GM19324 (cell line): ENCODE data around the gene THAP12.
"Not testable (repeated sequence)": the region's sequence is repeated elsewhere in the genome, so short reads cannot be mapped to it uniquely, and the experiment has no call there.

Source experiments
- ATAC-seq: cut with Tn5 transposase; IDR thresholded peaks from one replicate; pipeline ENCODE4 v1.9.1; 2021; ENCODE audit warnings: mild to moderate bottlenecking, moderate library complexity; ENCODE audit not compliant: unreplicated experiment, low FRiP score

The THAP12 gene

DNA sequence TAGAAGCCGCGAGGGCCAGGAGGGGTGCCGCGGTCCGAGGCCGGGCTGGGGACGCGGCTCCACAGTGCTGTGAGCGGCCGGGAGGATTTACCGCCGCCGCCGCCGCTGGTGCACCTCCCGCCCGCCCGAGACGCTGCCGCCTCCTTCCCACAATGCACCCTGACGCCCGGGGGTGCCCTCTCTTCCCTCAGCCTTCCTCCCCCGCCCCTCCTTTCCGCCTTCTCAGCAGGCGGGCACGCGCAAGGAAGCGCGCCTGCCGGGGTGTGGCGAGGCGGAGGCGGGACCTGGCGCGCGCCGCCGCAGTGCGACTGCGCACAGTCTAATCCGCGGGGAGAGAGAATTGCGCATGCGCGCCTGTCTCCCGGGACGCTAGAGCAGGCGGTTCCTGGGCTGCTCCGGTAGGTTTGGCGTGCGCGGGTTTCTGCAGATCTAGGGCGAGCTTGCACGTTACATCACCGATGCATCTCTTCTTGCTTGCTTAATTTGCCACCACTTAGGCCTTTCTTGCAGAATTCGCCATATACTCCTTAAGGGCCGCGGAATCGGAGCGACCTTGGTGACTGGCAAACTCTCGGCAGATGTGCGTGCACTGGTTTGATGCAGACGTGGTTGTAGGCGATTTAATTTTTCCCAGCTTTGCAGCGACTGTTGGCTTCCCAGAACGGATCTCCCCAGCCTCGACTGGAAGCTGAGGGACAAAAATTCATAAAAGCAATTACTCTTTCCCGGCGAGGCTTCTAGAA lies at the start of gene THAP12, which contains the start of gene GVQW3:
TSS of gene THAP12 (minus strand) at position 156 of the 743 bp plus-strand sequence. CDS start 296 bp downstream, outside the sequence.
TSS of gene GVQW3 (plus strand) at position 347 of the 743 bp plus-strand sequence. CDS start 506 bp downstream, outside the sequence.
- peak; percentile 89 for ATAC-seq

DNA sequence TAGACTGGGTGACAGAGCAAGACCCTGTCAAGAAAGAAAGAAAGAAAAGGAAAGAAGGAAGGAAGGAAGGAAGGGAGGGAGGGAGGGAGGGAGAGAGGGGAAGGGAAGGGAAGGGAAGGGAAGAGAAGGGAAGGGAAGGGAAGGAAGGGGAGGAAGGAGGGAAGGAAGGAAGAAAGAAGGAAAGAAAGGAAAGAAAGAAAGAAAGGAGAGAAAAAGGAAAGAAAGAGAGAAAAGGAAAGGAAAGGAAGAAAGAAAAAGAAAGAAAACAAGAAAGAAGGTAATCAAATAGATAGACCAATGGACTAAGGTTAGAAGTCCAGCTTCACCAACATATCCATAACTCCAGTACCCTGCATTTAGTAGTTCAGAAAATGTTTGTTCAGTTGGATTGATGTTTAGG lies 45.7 kb upstream of the THAP12 start:
- ATAC-seq: no peak

- ATAC-seq: no peak
These were observed 44.0 kb upstream of the THAP12 start for GRCh38 chr11:76424891-76425290.

- ATAC-seq: no peak
These were observed 43.4 kb upstream of the THAP12 start for GRCh38 chr11:76424379-76424778.

DNA sequence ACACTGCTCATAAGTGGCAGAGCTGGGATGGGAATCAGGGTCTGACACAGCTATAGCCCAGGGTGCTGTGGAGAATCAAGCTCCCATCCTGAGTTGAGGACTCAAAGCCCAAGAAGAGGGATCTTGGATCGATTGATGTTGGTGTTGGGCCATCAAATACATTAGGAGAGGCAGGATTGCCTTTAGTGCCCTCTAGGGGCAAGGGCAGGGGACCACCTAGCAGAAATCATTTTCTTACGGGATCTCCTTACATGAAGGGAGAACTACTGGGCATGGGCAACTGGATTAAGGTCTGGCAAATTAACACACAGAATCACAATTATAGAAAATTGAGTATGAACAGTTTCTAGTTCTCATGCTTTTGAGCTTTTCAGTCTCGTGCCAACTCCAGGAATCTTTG lies 39.0 kb upstream of the THAP12 start:
- no peak for ATAC-seq

DNA sequence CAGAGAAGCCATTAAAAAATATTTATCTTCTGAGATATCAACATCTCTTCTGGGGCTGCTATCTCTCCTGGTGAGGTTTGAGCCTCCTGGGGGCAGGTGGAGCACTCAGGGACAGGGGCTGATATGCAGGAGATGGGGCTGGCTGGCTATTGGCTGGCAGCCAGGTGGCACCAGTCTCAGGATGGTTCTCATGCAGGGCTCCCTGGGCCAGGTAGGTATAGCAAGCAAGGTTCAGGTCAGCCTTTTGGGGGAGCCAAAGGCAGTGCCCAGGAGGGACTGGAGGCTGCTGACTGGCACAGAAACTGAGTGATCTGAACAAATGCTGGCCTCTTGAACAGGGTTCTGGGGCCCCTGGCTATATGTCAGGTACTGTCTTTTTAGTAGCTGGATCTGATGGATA lies 34.1 kb upstream of the THAP12 start:
- ATAC-seq: no peak

- ATAC-seq: no peak
These were observed 30.0 kb upstream of the THAP12 start for GRCh38 chr11:76410851-76411357.

GRCh38 chr11:76408171-76408965 lies 27.4 kb upstream of the THAP12 start:
- ATAC-seq: no peak

- no peak for ATAC-seq
These were observed 25.4 kb upstream of the THAP12 start for GRCh38 chr11:76406359-76406758.

DNA sequence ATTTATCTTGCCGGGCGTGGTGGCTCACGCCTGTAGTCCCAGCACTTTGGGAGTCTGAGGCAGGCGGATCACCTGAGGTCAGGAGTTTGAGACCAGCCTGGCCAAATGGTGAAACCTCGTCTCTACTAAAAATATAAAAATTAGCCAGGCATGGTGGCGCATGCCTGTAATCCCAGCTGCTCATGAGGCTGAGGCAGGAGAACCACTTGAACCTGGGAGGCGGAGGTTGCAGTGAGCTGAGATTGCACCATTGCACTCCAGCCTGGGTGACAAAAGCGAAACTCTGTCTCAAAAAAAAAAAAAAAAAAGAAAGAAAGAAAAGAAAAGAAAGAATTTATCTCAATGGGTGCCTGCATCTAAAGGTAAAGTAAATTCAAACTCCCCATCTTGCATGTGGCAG lies 20.6 kb upstream of the THAP12 start:
- not testable (repeated sequence) for ATAC-seq

DNA sequence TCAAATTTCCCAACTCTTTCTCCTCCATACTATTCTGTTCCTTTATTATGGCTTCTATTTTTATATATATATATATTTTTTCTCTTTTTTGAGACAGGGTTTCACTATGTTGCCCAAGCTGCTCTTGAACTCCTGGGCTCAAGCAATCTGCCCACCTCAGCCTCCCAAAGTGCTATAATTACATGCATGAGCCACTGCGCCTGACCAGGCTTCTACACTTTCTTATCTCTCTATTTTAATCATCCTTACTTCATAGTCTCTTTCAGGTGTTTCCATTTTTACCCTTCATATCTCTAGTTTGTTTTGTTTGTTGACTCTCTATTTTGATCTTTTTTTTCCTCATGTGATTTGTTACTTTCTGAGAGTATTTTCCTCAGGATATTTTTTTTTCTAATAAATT lies 20.0 kb upstream of the THAP12 start:
- no peak for ATAC-seq

DNA sequence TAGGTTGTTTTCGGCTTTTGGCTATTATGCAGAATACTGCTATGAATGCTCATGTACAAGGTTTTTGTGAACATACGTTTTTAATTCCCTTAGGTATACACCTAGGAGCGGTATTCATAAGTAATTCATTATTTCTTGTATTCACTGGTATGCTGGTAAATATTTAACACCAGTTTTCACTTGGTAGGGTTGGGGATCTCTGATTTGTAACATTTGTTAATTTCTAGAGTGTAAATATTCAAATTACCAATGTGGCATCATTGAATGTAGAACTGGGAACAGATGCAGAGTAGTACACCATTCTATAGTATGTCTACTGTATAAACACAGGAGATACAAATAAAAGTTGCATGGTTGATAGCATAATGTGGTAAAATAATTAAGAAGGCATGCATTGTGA lies 16.5 kb upstream of the THAP12 start:
- ATAC-seq: no peak

GRCh38 chr11:76395296-76395695 lies 14.4 kb upstream of the THAP12 start:
- no peak for ATAC-seq

- no peak for ATAC-seq
These were observed 13.5 kb upstream of the THAP12 start for GRCh38 chr11:76394411-76394810.

GRCh38 chr11:76392870-76393269 lies 11.9 kb upstream of the THAP12 start:
- no peak for ATAC-seq

- no peak for ATAC-seq
These were observed 11.0 kb upstream of the THAP12 start for GRCh38 chr11:76391811-76392475.

GRCh38 chr11:76391021-76391420 lies 10.1 kb upstream of the THAP12 start:
- no peak for ATAC-seq

DNA sequence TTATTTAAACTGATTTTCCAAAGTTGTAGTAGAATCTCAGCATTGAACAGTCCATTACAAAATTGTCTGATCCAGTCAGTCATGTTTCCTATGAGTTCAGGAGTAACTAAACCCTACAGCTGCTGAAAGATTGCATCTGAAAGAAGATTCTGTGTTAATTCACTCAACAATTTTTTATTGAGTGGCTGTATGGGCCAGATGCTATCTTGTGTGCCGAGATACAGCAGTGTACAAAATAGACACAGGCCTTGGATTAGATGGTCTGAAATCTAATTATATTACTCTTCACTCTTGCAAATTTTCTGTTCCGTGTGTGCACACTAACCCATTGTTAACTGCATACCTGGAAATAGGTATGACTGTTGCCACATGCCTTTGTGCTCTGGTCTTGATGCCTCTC lies 7.5 kb upstream of the THAP12 start:
- no peak for ATAC-seq

GRCh38 chr11:76385903-76386302 lies 5.0 kb upstream of the THAP12 start:
- ATAC-seq: no peak

- no peak for ATAC-seq
These were observed 1.3 kb upstream of the THAP12 start for GRCh38 chr11:76382209-76382608.
